Measurements from ENCODE around the gene DACH1. TPM values are rescaled to one million over a fixed set of nuclear protein-coding genes. Genes with fewer than 3 reads are reported as not detected.

DACH1 gene
- total RNA-seq, 4 donors from 2014 or later: 1.5 to 17.3 (median 3.3) TPM

GRCh38 chr13:71874458-71874857 lies 7.5 kb upstream of the DACH1 start:
- in situ Hi-C loops (cut with MboI; ENCODE audit: low pct_ligation_motif_present in 1 of 4, low pct_unique_long_range_greater_than_20kb in 1 of 4, low sequenced_read_pairs in 3 of 4): no loop called here
- DNase-seq: peak; percentile 13
- Histone ChIP-seq H3K36me3 (no peaks in the 10 kb centered on the region), H3K9me3 (no peaks in the 10 kb centered on the region), H3K27me3 (peaks cover under 1% of the 10 kb centered on the region), H3K27ac (peak overlapping the region in 2 of 4 donors; percentile 39 to 43), H3K4me3 (no peak overlapping the region), H3K4me1 (peaks cover 4 to 31% (median 10%) of the 10 kb centered on the region in 4 donors)
- intact Hi-C loops (cut with DNase I; ENCODE audit: low total_unique reads): no loop called here
- 42 to 43% methylated on average over 2 of the region's 2 CpGs for WGBS, 2 donors (ENCODE audit: low coverage in 1 of 2)
- TF ChIP-seq EP300 (IDR thresholded peaks at IDR 0.05; ENCODE audit: low read depth) (no peak), POLR2AphosphoS5 (IDR thresholded peaks at IDR 0.05) (no peak), POLR2A (IDR thresholded peaks at IDR 0.05) (no peak), CTCF (IDR thresholded peaks at IDR 0.05) (no peak)

- Histone ChIP-seq H3K9me3 (no peaks in the 10 kb centered on the region), H3K27me3 (peaks cover 5% of the 10 kb centered on the region), H3K4me3 (no peak overlapping the region), H3K4me1 (peaks cover 0 to 23% (median 5%) of the 10 kb centered on the region in 4 donors), H3K27ac (peak overlapping the region; percentile 9 to 43 (median 25)), H3K36me3 (no peaks in the 10 kb centered on the region)
- TF ChIP-seq POLR2A (IDR thresholded peaks at IDR 0.05) (no peak), CTCF (IDR thresholded peaks at IDR 0.05) (no peak), EP300 (IDR thresholded peaks at IDR 0.05; ENCODE audit: low read depth) (no peak), POLR2AphosphoS5 (IDR thresholded peaks at IDR 0.05) (no peak)
- in situ Hi-C loops (cut with MboI; ENCODE audit: low pct_ligation_motif_present in 1 of 4, low pct_unique_long_range_greater_than_20kb in 1 of 4, low sequenced_read_pairs in 3 of 4) (no loop called here), intact Hi-C loops (cut with DNase I; ENCODE audit: low total_unique reads) (no loop called here)
- no peak for DNase-seq
- 35 to 42% methylated on average over 5 of the region's 5 CpGs for WGBS, 2 donors (ENCODE audit: low coverage in 1 of 2)
These were observed 6.6 kb upstream of the DACH1 start for GRCh38 chr13:71873418-71874247.

GRCh38 chr13:71871844-71872243 lies 4.8 kb upstream of the DACH1 start:
- H3K9me3 ChIP-seq: no peaks in the 10 kb centered on the region
- peaks cover 0 to 23% (median 7%) of the 10 kb centered on the region in 4 donors for H3K4me1 ChIP-seq
- TF ChIP-seq POLR2AphosphoS5 (IDR thresholded peaks at IDR 0.05) (no peak), CTCF (IDR thresholded peaks at IDR 0.05) (no peak), EP300 (IDR thresholded peaks at IDR 0.05; ENCODE audit: low read depth) (no peak), POLR2A (IDR thresholded peaks at IDR 0.05) (no peak)
- intact Hi-C loops (cut with DNase I; ENCODE audit: low total_unique reads) (no loop called here), in situ Hi-C loops (cut with MboI; ENCODE audit: low pct_ligation_motif_present in 1 of 4, low pct_unique_long_range_greater_than_20kb in 1 of 4, low sequenced_read_pairs in 3 of 4) (no loop called here)
- DNase-seq: no peak
- no peak overlapping the region for H3K4me3 ChIP-seq
- H3K27me3 ChIP-seq: peaks cover 5% of the 10 kb centered on the region
- 27 to 43% methylated on average over 1 of the region's 1 CpG for WGBS, 2 donors (ENCODE audit: low coverage in 1 of 2)
- H3K27ac ChIP-seq: no peak overlapping the region
- H3K36me3 ChIP-seq: no peaks in the 10 kb centered on the region

- DNase-seq: no peak
- intact Hi-C loops (cut with DNase I; ENCODE audit: low total_unique reads) (no loop called here), in situ Hi-C loops (cut with MboI; ENCODE audit: low pct_ligation_motif_present in 1 of 4, low pct_unique_long_range_greater_than_20kb in 1 of 4, low sequenced_read_pairs in 3 of 4) (no loop called here)
- Histone ChIP-seq H3K36me3 (no peaks in the 10 kb centered on the region), H3K4me3 (no peak overlapping the region), H3K4me1 (peaks cover 0 to 23% (median 7%) of the 10 kb centered on the region in 4 donors), H3K27ac (no peak overlapping the region), H3K9me3 (no peaks in the 10 kb centered on the region), H3K27me3 (peaks cover 5% of the 10 kb centered on the region)
- WGBS, 2 donors (ENCODE audit: low coverage in 1 of 2): 54 to 59% methylated on average over 3 of the region's 3 CpGs
- TF ChIP-seq CTCF (IDR thresholded peaks at IDR 0.05) (no peak), POLR2A (IDR thresholded peaks at IDR 0.05) (no peak), POLR2AphosphoS5 (IDR thresholded peaks at IDR 0.05) (no peak), EP300 (IDR thresholded peaks at IDR 0.05; ENCODE audit: low read depth) (no peak)
These were observed 4.3 kb upstream of the DACH1 start for GRCh38 chr13:71871176-71871754.
